IMR-90 (cell line): ENCODE measurements around the gene EIF1AX. TPM values are rescaled to one million over a fixed set of nuclear protein-coding genes. Genes with fewer than 3 reads are reported as not detected.

Experiments used
- ATAC-seq: fragments of 200-7000 bp; cut with Tn5 transposase; 2 replicates; pipeline ENCODE4 v1.9.1; 2020; ENCODE audit warnings: low read depth, mild to moderate bottlenecking, moderate library complexity
- BruUV-seq: library from RNA; stranded (reverse); fragments of 400-500 nt; replicated peaks from 2 replicates; lab custom pipeline; 2021; lab: Mats Ljungman, UMichigan
- CTCF ChIA-PET: fragments of 300-600 bp; formaldehyde crosslinking; extraction: SDS; loops from one replicate; lab custom pipeline; 2021; ENCODE audit warnings: antibody characterized with exemption; lab: Yijun Ruan, JAX
- POLR2A ChIA-PET: fragments of 300-600 bp; sonication (Branson Sonifier 250); formaldehyde crosslinking; loops from one replicate; lab custom pipeline; 2022; ENCODE audit warnings: antibody characterized with exemption; ENCODE audit not compliant: unreplicated experiment; lab: Charles Lee
- DNase-seq: peaks from one replicate; pipeline ENCODE4 v3.0.0; 2013
- H2AFZ ChIP-seq: replicated peaks from 2 replicates; pipeline ENCODE3; 2013; ENCODE audit warnings: low read length, mild to moderate bottlenecking; ENCODE audit not compliant: poor library complexity
- H2AK5ac ChIP-seq: 2 replicates; pipeline ENCODE4 v1.6.1; 2013; ENCODE audit warnings: low read depth, low read length, inconsistent platforms
- H2AK9ac ChIP-seq: replicated peaks from 2 replicates; pipeline ENCODE3; 2013; ENCODE audit warnings: mild to moderate bottlenecking, low read depth, low read length, moderate library complexity; ENCODE audit not compliant: poor library complexity
- H2BK120ac ChIP-seq: 2 replicates; pipeline ENCODE4 v1.6.1; 2013; ENCODE audit warnings: low read depth, low read length, inconsistent platforms
- H2BK15ac ChIP-seq: 3 replicates; pipeline ENCODE4 v1.6.1; 2013; ENCODE audit warnings: low read depth, low read length, inconsistent platforms
- H2BK20ac ChIP-seq: 2 replicates; pipeline ENCODE4 v1.6.1; 2013; ENCODE audit warnings: low read depth, mild to moderate bottlenecking, inconsistent platforms, low read length, moderate library complexity
- H2BK5ac ChIP-seq: 2 replicates; pipeline ENCODE4 v1.6.1; 2013; ENCODE audit warnings: mild to moderate bottlenecking, low read depth, low read length, inconsistent platforms; ENCODE audit not compliant: poor library complexity, severe bottlenecking
- H3K14ac ChIP-seq: replicated peaks from 2 replicates; pipeline ENCODE4 v1.6.1; 2013; ENCODE audit warnings: low read depth, low read length, inconsistent platforms
- H3K18ac ChIP-seq: 2 replicates; pipeline ENCODE4 v1.6.1; 2013; ENCODE audit warnings: low read depth, low read length, control low read depth
- H3K23ac ChIP-seq: 2 replicates; pipeline ENCODE4 v1.6.1; 2013; ENCODE audit warnings: low read depth, low read length, inconsistent platforms
- H3K27ac ChIP-seq: 2 replicates; pipeline ENCODE4 v1.5.1; 2013; ENCODE audit warnings: mild to moderate bottlenecking, control low read depth, low read length; ENCODE audit not compliant: insufficient read depth
- H3K27me3 ChIP-seq: 2 replicates; pipeline ENCODE4 v1.6.1; 2013; ENCODE audit warnings: low read length; ENCODE audit not compliant: control insufficient read depth, insufficient read depth
- H3K36me3 ChIP-seq: 2 replicates; pipeline ENCODE4 v1.6.1; 2013; ENCODE audit warnings: low read length, mixed read lengths; ENCODE audit not compliant: control insufficient read depth, insufficient read depth
- H3K4ac ChIP-seq: 2 replicates; pipeline ENCODE4 v1.6.1; 2013; ENCODE audit warnings: low read depth, low read length, inconsistent platforms
- H3K4me1 ChIP-seq: 2 replicates; pipeline ENCODE4 v1.6.1; 2013; ENCODE audit warnings: low read length, mixed read lengths; ENCODE audit not compliant: control insufficient read depth, insufficient read depth
- H3K4me2 ChIP-seq: 2 replicates; pipeline ENCODE4 v1.6.1; 2013; ENCODE audit warnings: low read depth, mild to moderate bottlenecking, control low read depth, low read length, moderate library complexity
- H3K4me3 ChIP-seq: 2 replicates; pipeline ENCODE4 v1.5.1; 2013; ENCODE audit warnings: low read depth, mild to moderate bottlenecking, control low read depth, low read length, moderate library complexity; ENCODE audit not compliant: insufficient read depth
- H3K56ac ChIP-seq: 2 replicates; pipeline ENCODE4 v1.6.1; 2013; ENCODE audit warnings: low read length, inconsistent platforms; ENCODE audit not compliant: insufficient read depth; ENCODE audit errors: extremely low read depth
- H3K79me1 ChIP-seq, 2 experiments: 2 replicates each; pipeline ENCODE4 v1.6.1; 2013; ENCODE audit warnings: low read length in 2 of 2, inconsistent platforms in 1 of 2, low read depth in 1 of 2
- H3K9ac ChIP-seq: 2 replicates; pipeline ENCODE4 v1.6.1; 2013; ENCODE audit warnings: low read depth, low read length, control low read depth
- H3K9me1 ChIP-seq: 2 replicates; pipeline ENCODE4 v1.6.1; 2013; ENCODE audit warnings: low read length, inconsistent platforms; ENCODE audit not compliant: insufficient read depth
- H3K9me3 ChIP-seq: 2 replicates; pipeline ENCODE4 v1.6.1; 2013; ENCODE audit warnings: low read length; ENCODE audit not compliant: control insufficient read depth, insufficient read depth
- H4K20me1 ChIP-seq: 2 replicates; pipeline ENCODE4 v1.6.1; 2013; ENCODE audit warnings: low read length, inconsistent platforms; ENCODE audit not compliant: insufficient read depth
- H4K5ac ChIP-seq: 2 replicates; pipeline ENCODE4 v1.6.1; 2013; ENCODE audit warnings: mild to moderate bottlenecking, low read depth, low read length, control low read depth
- H4K8ac ChIP-seq, 2 experiments: 2 replicates each; pipeline ENCODE4 v1.6.1; 2013; ENCODE audit warnings: low read depth in 2 of 2, low read length in 2 of 2, control low read depth in 1 of 2, inconsistent platforms in 1 of 2
- H4K91ac ChIP-seq: 2 replicates; pipeline ENCODE4 v1.6.1; 2013; ENCODE audit warnings: low read depth, low read length, inconsistent platforms; ENCODE audit not compliant: insufficient read depth
- SMC3 ChIP-seq: fragments of 150-350 bp; IDR thresholded peaks from 2 replicates; pipeline ENCODE4 v1.6.1; 2016; ENCODE audit warnings: low read depth, mild to moderate bottlenecking, antibody characterized with exemption, low read length, moderate library complexity
- WGBS, 2 experiments: methylation state at CpG; one replicate each; pipeline versions ENCODE4 v1.1.5 to v1.1.7; 2013; ENCODE audit warnings: missing lambda C conversion rate in 2 of 2; ENCODE audit not compliant: insufficient read length in 1 of 2; ENCODE audit errors: extremely low coverage in 2 of 2; 5-methylcytosine and 5-hydroxymethylcytosine counted together
- dilution Hi-C: fragments of 300-500 bp; cut with HindIII; formaldehyde crosslinking; loops from one replicate; pipeline ENCODE4 v1.14.3; 2018; ENCODE audit warnings: low sequenced_read_pairs; ENCODE audit not compliant: unreplicated experiment
- in situ Hi-C: fragments of 300-500 bp; cut with MboI; formaldehyde crosslinking; loops from 3 replicates; pipeline ENCODE4 v1.14.3; 2019; ENCODE audit warnings: low sequenced_read_pairs, inconsistent platforms, mixed read lengths
- intact Hi-C: fragments of 100-400 bp; cut with micrococcal nuclease; formaldehyde crosslinking; loops from 2 replicates; pipeline ENCODE4 v1.10.0; 2022
- polyA plus RNA-seq, 3 experiments: library from polyadenylated mRNA; depleted of rRNA; stranded (reverse); fragments of >200 nt; gene quantifications; 2 replicates each; pipeline ENCODE4 v1.2.3, GENCODE V29; 2012; ENCODE audit warnings: low replicate concordance in 1 of 3
- total RNA-seq: library from RNA; depleted of rRNA; stranded (reverse); fragments of >200 nt; gene quantifications from 2 replicates; pipeline ENCODE4 v1.2.3, GENCODE V29; 2012

EIF1AX gene
- total and polyA plus RNA-seq, 2 of the 4 experiments (the other 2 are of a cell fraction): 12.2 to 44.5 TPM

DNA sequence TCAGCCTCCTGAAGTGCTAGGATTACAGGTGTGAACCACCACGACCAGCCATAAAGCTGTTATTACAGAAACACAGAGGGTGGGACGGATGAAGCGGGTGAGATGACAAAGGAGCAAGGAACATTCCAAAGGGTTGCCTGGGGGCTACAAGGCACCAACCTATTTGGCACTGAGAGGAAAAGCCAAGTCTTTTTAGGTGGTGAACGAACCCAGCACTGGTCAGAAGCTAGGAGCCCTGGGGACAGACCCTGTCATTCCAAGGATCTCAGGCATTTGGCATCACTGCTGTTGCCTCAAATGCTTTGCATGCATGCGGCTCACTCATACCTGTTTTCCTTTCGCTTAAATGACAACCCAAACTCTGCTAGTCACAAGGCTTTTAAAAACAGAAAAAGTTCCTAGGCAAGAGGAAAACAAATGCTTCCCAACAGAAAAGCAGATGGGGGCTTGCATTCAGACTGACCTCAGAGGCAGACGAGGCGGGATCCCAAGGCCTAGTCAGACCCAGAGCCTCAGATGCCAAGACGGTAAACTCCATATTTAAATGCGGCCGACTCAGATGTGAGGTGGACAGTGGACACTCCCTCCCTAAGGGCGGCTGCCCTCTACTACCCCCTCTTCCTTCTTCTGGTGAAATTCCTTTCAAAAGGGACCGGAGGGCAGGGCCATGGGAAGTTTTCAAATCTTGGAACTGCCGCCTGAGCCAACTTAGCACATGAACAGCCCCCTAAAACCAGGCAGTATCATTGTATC is 29.4 kb downstream of the EIF1AX start:
- Histone ChIP-seq H2BK15ac (no peak overlapping the region), H4K8ac (no peak overlapping the region), H3K9ac (no peak overlapping the region), H3K27me3 (peaks cover 33% of the 10 kb centered on the region), H2AK9ac (no peak overlapping the region), H3K27ac (no peak overlapping the region), H2AK5ac (no peak overlapping the region), H3K4ac (no peak overlapping the region), H3K56ac (no peak overlapping the region), H3K4me3 (no peak overlapping the region), H3K4me2 (no peak overlapping the region), H4K5ac (no peak overlapping the region), H3K79me1 (no peaks in the 10 kb centered on the region), H3K36me3 (no peaks in the 10 kb centered on the region), H3K9me1 (no peaks in the 10 kb centered on the region), H2AFZ (no peak overlapping the region), H2BK20ac (no peak overlapping the region), H3K14ac (no peak overlapping the region), H2BK5ac (no peak overlapping the region), H4K20me1 (no peaks in the 10 kb centered on the region), H3K9me3 (peaks cover 5% of the 10 kb centered on the region; the same call in 1 of the 2 replicates), H3K4me1 (no peaks in the 10 kb centered on the region), H3K18ac (no peak overlapping the region), H3K23ac (no peak overlapping the region), H2BK120ac (no peak overlapping the region), H4K91ac (no peak overlapping the region)
- intact Hi-C loops (no loop called here), dilution Hi-C loops (no loop called here), in situ Hi-C loops (loop anchor here (25.0 kb wide), 2 partner anchors 525 to 1725 kb away; no protein-coding TSS in a partner anchor)
- WGBS, 2 experiments: 100% methylated on average over 1 of the region's 14 CpGs; no CpG with 5 or more reads in 1 of the 2 experiments
- POLR2A ChIA-PET: no interaction called here
- no peak for TF ChIP-seq SMC3
- no TSS peak for BruUV-seq
- ATAC-seq (no peak), DNase-seq (no peak)
- CTCF ChIA-PET: no interaction called here
